ENCODE results near the gene PCP2.

PCP2 gene

GRCh38 chr19:7638802-7639465 is 5.4 kb upstream of the PCP2 start:
- no peak for FAIRE-seq

DNA sequence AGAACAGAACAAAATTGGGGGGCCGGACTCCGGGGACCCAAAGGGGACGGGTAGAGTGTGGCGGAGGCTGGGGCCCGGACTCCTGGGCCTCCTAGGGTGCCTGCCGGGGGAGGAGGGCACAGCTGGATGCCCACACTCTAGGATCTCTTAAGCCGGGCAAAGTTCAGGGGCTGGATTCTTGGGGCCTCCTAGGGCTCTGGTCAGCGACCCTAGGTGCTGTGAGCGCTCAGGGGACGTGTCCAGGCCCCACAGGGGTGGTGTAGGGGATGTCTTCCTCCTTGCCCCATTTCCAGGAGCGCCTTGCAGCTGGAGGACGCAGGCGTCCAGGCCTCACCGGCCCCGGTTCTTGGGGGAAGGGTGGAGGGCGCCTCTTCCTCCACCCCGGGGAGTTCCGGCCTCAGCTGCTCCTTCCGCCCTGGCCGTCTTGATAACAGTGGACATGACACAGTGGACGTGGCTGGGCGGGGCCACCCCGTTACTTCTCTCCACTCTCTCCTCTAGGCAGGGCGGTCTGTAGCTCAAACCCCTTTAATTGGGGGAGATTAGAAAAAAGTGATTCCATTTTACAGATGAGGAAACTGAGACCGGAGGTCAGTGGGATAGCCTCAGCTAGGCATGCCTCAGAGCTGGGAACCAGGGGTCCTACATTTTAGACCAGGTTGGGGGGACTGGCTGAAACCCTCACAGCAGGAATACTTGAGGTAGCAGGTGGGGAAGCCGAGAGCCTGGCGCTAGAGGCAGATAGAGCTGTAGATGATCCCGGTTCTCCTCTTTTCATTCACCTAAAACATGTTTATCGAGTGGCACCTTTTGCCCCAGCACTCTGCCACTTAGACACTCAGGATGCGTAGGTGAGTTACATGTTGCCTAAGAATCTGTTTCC is 4.1 kb upstream of the PCP2 start:
- FAIRE-seq, result no peak

GRCh38 chr19:7636691-7637373 is 3.3 kb upstream of the PCP2 start, which contains the start of gene STXBP2:
Gene STXBP2, plus strand, starts transcription at chr19:7637110. Its CDS starts 40 bp downstream, at chr19:7637150.
- no peak for FAIRE-seq

DNA sequence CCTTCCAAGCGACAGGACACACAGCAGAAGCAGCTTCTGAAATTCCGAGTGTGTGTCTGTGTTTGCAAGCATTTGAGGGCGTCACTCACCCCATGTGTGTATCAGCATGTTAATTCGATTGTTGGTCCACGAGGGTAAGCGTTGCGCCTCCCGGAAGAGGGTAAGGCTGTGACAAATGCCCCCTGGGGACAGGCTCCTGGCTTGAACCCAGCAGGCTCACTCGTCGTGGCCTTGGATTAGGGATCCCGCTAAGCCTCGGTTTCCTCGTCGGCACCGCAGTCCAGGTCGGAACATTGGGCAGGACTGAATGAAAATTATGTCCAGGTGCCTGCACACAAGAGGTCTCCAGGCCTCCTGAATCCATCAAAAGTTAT is 2.8 kb upstream of the PCP2 start:
- FAIRE-seq, result no peak

DNA sequence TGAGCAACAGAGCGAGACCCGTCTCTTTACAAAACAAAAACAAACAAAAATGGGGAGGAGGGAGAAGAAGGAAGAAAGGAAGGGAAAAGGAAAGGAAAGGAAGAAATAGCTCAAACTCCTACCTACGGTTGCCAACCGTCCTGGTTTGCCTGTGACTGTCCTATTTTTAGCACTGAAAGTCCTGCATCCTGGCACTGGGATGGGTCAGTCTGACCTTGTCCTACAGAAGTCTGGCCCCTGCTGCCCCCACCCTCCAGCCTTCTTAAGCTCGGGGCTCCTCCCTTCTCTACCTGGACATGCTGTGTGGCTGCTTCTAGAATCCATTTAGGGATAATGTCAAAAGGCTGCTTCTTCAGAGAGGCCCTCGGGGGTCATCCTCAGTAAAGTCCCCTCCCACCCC is 2.2 kb upstream of the PCP2 start:
- FAIRE-seq, result no peak

DNA sequence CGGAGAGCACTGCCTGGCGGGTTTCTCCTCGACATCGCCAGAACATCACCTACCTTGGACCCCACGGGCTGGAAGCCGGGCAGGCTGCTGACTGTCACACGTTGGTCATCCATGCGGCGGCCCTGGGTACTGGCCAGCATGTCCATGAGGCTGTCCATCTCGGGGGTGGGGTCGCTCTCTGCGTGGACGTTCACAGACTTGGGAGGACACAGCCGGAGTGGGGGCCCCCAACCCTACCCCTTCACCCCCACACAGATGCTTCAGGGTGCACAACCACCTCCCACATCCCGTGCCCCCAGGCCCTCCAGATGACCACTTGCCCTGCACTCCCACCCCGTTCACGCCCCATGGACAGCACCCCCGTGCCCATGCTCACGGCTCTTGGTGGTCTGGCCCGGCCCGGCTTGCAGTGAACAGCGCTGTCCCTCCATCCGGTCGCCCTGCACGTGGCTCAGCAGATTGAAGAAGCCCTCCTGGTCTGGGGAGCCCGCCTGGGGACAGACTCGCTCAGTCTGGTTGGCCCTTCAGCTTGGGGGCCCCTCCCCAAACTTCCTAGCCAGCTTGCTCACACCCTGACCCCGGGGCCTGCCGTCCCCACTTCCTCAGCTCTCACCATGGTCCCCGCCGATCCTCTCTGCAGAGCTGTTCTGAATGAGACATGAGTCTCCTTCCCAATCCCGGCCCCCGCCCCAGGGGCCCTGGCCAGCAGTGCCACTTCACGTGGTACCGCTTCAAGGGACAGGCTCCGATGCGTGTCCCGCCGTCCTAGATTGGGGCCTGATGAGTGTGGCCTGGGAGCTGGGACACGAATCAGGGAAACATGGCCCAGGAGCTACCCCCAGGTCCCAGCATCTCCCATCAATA is 947 bp downstream of the PCP2 start:
- FAIRE-seq, result no peak

GRCh38 chr19:7631577-7631976 is 1.9 kb downstream of the PCP2 start:
- no peak for FAIRE-seq

DNA sequence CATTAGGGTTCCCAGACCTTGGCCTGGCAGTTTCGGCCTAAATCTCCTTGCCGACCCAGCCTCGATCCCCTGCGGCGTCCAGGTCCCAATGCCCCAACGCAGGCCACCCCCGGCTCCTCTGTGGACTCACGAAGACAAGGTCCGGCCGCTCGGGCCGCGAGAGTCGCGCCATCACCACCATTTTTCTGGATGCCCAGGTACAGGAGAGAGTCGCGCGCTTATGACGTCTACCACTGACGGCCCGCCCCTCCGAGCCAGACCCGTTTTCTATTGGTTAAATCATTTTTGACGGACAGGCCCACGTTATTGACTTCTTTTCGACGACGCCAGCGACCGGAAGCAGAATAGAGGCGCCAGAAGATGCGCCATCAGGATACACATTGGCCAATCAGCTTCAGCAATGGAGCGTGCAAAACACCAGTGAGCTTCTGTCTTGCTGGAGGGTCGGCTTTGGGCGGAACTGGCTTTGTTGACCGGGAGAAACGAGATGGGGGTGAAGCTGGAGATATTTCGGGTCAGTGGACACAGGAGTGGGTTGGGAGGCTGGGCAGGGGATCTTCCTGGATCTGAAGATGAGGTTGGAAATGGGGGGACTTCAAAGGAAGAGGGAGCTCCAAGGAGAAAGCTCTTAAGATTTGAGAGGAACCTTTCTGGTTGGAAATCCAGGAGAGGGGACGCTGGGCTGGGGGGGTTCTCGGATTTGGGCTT is 4.0 kb downstream of the PCP2 start, which contains the start of the genes PET100 and XAB2:
Gene PET100 (plus strand): TSS at position 447 of the 708 bp plus-strand sequence. CDS start 41 bp downstream, at position 488.
Gene XAB2 (minus strand): TSS at position 199 of the 708 bp plus-strand sequence. CDS start 18 bp downstream, at position 181.
- FAIRE-seq, result peak; percentile 94

GRCh38 chr19:7628589-7629311 is 4.8 kb downstream of the PCP2 start:
- no peak for FAIRE-seq

DNA sequence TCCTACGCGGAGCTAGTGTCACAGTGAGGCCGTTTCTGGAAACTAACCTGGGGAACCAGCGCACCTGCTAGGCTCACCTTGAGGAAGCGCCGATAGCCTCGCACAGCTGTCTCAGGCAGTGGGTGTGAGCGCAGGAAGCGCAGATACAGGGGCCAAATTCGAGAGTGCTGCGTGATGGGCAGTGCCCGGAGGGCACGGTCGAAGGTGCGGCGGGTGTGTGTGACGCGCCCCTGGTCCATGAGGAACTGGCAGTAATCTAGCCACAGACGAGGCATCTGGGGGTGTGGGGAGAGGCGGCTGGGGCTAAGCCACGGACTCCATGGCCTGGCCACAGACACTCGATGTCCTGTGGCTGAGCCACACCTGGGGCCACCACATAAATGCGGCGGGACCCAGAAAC is 6.4 kb downstream of the PCP2 start:
- no peak for FAIRE-seq

DNA sequence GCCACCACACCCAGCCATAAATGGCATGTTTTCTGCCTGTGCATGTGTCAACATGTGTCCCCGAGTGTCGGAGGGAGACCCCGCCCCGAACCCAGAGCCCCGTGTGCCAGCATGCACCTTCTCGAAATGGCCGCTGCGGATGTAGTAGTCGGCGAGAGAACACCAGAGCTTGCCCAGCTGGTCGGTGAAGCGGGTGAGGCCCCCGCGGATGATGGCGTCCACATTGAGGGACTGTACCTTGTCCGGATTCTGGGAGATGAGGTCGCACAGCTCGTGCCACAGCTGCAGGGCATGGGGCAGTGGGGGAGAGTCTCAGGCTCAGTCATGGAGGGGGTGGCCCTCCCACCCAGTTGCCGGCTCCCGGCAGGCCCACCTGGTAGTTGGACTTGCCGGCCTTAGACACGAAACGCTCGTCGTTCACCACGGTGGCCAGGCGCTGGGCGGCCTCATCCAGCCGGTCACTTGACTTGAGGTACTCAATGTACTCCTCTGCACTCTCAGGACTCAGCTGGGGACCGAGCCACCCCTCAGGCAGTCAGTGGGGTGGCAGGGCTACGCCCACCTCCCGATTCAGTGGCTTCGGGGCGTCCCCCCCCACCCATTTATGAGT is 7.7 kb downstream of the PCP2 start:
- FAIRE-seq, result no peak

DNA sequence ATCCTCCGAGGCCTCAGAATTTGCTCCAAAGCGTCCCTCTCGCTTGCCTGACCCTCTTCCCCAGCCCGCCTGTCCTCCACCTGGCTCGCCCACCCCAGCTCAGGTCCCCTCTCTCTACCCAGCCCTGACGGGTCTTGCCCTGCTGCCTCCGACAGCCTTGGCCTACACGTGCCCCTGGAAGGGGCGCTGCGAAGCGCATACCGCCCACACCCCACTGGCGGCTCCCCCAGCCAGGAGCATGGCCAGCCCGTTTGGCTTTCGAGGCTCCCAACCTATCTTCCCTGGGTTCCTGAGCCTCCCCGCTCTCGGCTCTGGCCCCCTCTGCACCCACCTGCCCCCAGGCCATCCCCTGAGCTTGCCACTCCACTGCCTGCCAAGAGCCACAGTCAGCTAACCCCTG is 8.7 kb downstream of the PCP2 start:
- no peak for FAIRE-seq

- no peak for FAIRE-seq
Observed at GRCh38 chr19:7623725-7624603, 9.6 kb downstream of the PCP2 start.

GRCh38 chr19:7622933-7623685 is 10.4 kb downstream of the PCP2 start:
- no peak for FAIRE-seq

- no peak for FAIRE-seq
Observed at GRCh38 chr19:7620442-7621412, 12.8 kb downstream of the PCP2 start.

DNA sequence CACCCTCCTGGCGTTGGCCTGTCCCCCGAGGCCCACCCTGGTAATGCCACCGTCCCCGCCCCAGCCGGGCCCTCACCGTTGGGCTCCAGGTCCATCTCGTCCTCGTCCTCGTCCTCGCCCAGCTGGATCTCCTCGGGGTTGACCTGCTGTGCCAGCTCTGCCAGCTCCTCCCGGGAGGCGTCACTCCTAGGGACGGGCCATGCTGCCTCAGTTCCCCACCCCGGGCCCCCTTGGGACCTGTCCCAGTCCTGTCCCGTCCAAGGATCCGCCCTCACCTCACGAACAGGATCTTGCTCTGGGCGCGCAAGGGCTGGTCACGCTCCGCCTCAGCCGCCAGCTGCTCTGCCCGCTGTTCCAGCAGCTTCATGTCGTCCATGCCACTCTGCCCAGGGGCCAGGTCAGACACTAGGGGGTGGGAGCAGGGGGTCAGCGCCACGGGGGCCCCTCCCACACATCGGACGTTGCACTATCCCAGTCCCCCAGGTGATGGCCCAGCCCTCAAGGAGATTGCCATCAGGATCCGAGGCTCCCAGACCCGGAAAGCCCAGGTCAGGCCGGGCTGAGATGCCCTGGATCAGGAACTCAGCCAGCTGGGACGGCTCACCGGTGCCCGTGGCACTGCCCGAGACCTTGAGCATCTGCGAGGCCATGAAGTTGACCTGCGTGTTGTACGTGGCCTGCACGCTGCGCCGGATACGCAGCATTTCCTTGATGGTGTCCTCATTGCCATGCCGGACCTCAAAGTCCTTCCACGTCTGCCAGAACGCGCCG is 13.7 kb downstream of the PCP2 start:
- no peak for FAIRE-seq
